ENCODE results near the gene OBSCN. TPM values are rescaled to one million over a fixed set of nuclear protein-coding genes. Genes with fewer than 3 reads are reported as not detected.

Gene OBSCN
- total and polyA plus RNA-seq, 10 of the 15 experiments (the other 5 are each of a cell fraction or from before 2014, with no cell fraction given): 0.01 to 0.36 (median 0.08) TPM; not detected in 2

- TF ChIP-seq PRDM15 (CRISPR knock-in tag; IDR thresholded peaks at IDR 0.05): no peak
- TF ChIP-seq STAT3 (IDR thresholded peaks at IDR 0.05; ENCODE audit: low read depth, low read length): no peak
- TF ChIP-seq ZSCAN29 (IDR thresholded peaks at IDR 0.05): no peak
- TF ChIP-seq ZNF384 (IDR thresholded peaks at IDR 0.05; ENCODE audit: borderline replicate concordance, low read depth, low read length): no peak
- no peak for TF ChIP-seq MTA2 (IDR thresholded peaks at IDR 0.05; ENCODE audit: low read depth)
- TF ChIP-seq RCOR1 (conservative IDR thresholded peaks at IDR 0.05; ENCODE audit: low read depth, low read length): no peak
- TF ChIP-seq FOXK2 (IDR thresholded peaks at IDR 0.05): no peak
- TF ChIP-seq RAD21 (IDR thresholded peaks at IDR 0.05; ENCODE audit: insufficient read depth, low read depth, low read length): no peak
- TF ChIP-seq CBX3 (IDR thresholded peaks at IDR 0.05; ENCODE audit: borderline replicate concordance, low read depth): no peak
- no peak for TF ChIP-seq CREM (IDR thresholded peaks at IDR 0.05; ENCODE audit: low read depth)
- TF ChIP-seq ZZZ3 (IDR thresholded peaks at IDR 0.05; ENCODE audit: control insufficient read depth, insufficient read length, low read depth): no peak
- no peak for TF ChIP-seq KLF5 (IDR thresholded peaks at IDR 0.05; ENCODE audit: partially characterized antibody)
- no peak for TF ChIP-seq SP1 (IDR thresholded peaks at IDR 0.05; ENCODE audit: low read depth, low read length)
Measured at GRCh38 chr1:228329887-228330286, 122.0 kb downstream of the OBSCN start (continued).
